Activated CD4-positive, alpha-beta T cell treated with anti-CD3 and anti-CD28 coated beads, Interleukin-2, amount 10 ng/mL, durations not matched to agents 24 days and 14 days (primary cell): ENCODE results near the gene PXK. TPM values are rescaled to one million over a fixed set of nuclear protein-coding genes. Genes with fewer than 3 reads are reported as not detected.

ENCODE experiments used
- DNase-seq: peaks from one replicate; pipeline ENCODE4 v3.0.0; 2022
- H3K27ac Mint-ChIP-seq: one replicate; pipeline ENCODE4 v1.8.0; 2022; ENCODE audit warnings: mild to moderate bottlenecking, mixed read lengths
- H3K27me3 Mint-ChIP-seq: one replicate; pipeline ENCODE4 v1.8.0; 2022; ENCODE audit warnings: mixed read lengths
- H3K36me3 Mint-ChIP-seq: one replicate; pipeline ENCODE4 v1.8.0; 2022; ENCODE audit warnings: low read depth, mild to moderate bottlenecking, mixed read lengths
- H3K4me1 Mint-ChIP-seq: one replicate; pipeline ENCODE4 v1.8.0; 2021; ENCODE audit warnings: mixed read lengths
- H3K4me3 Mint-ChIP-seq: one replicate; pipeline ENCODE4 v1.8.0; 2022; ENCODE audit warnings: mild to moderate bottlenecking, moderate library complexity, mixed read lengths
- H3K9me3 Mint-ChIP-seq: one replicate; pipeline ENCODE4 v1.8.0; 2021; ENCODE audit warnings: mixed read lengths
- intact Hi-C: fragments of 100-400 bp; cut with micrococcal nuclease; formaldehyde crosslinking; loops from one replicate; pipeline ENCODE4 v1.15.1; 2023
- total RNA-seq: library from RNA; stranded (reverse); gene quantifications from 2 replicates; pipeline ENCODE4 v1.2.3, GENCODE V29; 2022

PXK gene
- total RNA-seq, 1 donor from 2014 or later = 45.7 TPM

GRCh38 chr3:58414538-58415197 lies 82.0 kb downstream of the PXK start:
- Mint-ChIP-seq H3K4me1 (peaks cover 5% of the 10 kb centered on the region), H3K27ac (no peak overlapping the region), H3K36me3 (peaks cover 23% of the 10 kb centered on the region), H3K9me3 (no peaks in the 10 kb centered on the region), H3K4me3 (no peak overlapping the region), H3K27me3 (no peaks in the 10 kb centered on the region)
- peak; percentile 89 for DNase-seq
- intact Hi-C loops = loop anchor here (1.0 to 5.0 kb wide), 5 partner anchors 82 to 227 kb away; partner anchors contain the start of gene PXK

GRCh38 chr3:58416191-58416590 lies 83.5 kb downstream of the PXK start:
- Mint-ChIP-seq H3K36me3 (peaks cover 14% of the 10 kb centered on the region), H3K4me1 (peaks cover 7% of the 10 kb centered on the region), H3K4me3 (no peak overlapping the region), H3K27me3 (no peaks in the 10 kb centered on the region), H3K27ac (no peak overlapping the region), H3K9me3 (no peaks in the 10 kb centered on the region)
- DNase-seq = no peak
- intact Hi-C loops = no loop called here

GRCh38 chr3:58417075-58417474 lies 84.4 kb downstream of the PXK start:
- intact Hi-C loops = no loop called here
- H3K36me3 Mint-ChIP-seq = peaks cover 18% of the 10 kb centered on the region

GRCh38 chr3:58418227-58418626 lies 85.5 kb downstream of the PXK start:
- Mint-ChIP-seq H3K36me3 (peaks cover 21% of the 10 kb centered on the region), H3K4me1 (peaks cover 7% of the 10 kb centered on the region), H3K9me3 (no peaks in the 10 kb centered on the region), H3K27me3 (no peaks in the 10 kb centered on the region), H3K27ac (no peak overlapping the region), H3K4me3 (no peak overlapping the region)
- DNase-seq = no peak
- intact Hi-C loops = no loop called here

More at GRCh38 chr3:58417075-58417474, 84.4 kb downstream of the PXK start:
- no peaks in the 10 kb centered on the region for H3K9me3 Mint-ChIP-seq
- no peaks in the 10 kb centered on the region for H3K27me3 Mint-ChIP-seq
- H3K4me3 Mint-ChIP-seq = no peak overlapping the region
- H3K4me1 Mint-ChIP-seq = peaks cover 7% of the 10 kb centered on the region
- H3K27ac Mint-ChIP-seq = no peak overlapping the region
- no peak for DNase-seq

GRCh38 chr3:58419780-58420507 lies 87.3 kb downstream of the PXK start:
- H3K27ac Mint-ChIP-seq = peak overlapping the region; percentile 11
- DNase-seq = no peak
- no peaks in the 10 kb centered on the region for H3K27me3 Mint-ChIP-seq
- intact Hi-C loops = no loop called here
- H3K4me1 Mint-ChIP-seq = peaks cover 3% of the 10 kb centered on the region
- no peaks in the 10 kb centered on the region for H3K9me3 Mint-ChIP-seq
- H3K4me3 Mint-ChIP-seq = no peak overlapping the region
- peaks cover 32% of the 10 kb centered on the region for H3K36me3 Mint-ChIP-seq

GRCh38 chr3:58421004-58421403 lies 88.3 kb downstream of the PXK start:
- no peaks in the 10 kb centered on the region for H3K9me3 Mint-ChIP-seq
- H3K27me3 Mint-ChIP-seq = no peaks in the 10 kb centered on the region
- intact Hi-C loops = no loop called here
- H3K4me3 Mint-ChIP-seq = no peak overlapping the region
- H3K36me3 Mint-ChIP-seq = peaks cover 36% of the 10 kb centered on the region
- peaks cover 3% of the 10 kb centered on the region for H3K4me1 Mint-ChIP-seq
- H3K27ac Mint-ChIP-seq = no peak overlapping the region
- DNase-seq = no peak

- H3K27me3 Mint-ChIP-seq = no peaks in the 10 kb centered on the region
- H3K27ac Mint-ChIP-seq = peak overlapping the region; percentile 57
- no peaks in the 10 kb centered on the region for H3K9me3 Mint-ChIP-seq
- peaks cover 3% of the 10 kb centered on the region for H3K4me1 Mint-ChIP-seq
- DNase-seq = no peak
- H3K36me3 Mint-ChIP-seq = peaks cover 48% of the 10 kb centered on the region
- intact Hi-C loops = no loop called here
- no peak overlapping the region for H3K4me3 Mint-ChIP-seq
Measured at GRCh38 chr3:58422756-58423325, 90.1 kb downstream of the PXK start.

GRCh38 chr3:58424613-58425012 lies 91.9 kb downstream of the PXK start:
- DNase-seq = no peak
- intact Hi-C loops = no loop called here
- H3K36me3 Mint-ChIP-seq = peaks cover 62% of the 10 kb centered on the region
- no peak overlapping the region for H3K4me3 Mint-ChIP-seq
- no peaks in the 10 kb centered on the region for H3K27me3 Mint-ChIP-seq
- H3K4me1 Mint-ChIP-seq = peaks cover 2% of the 10 kb centered on the region
- no peaks in the 10 kb centered on the region for H3K9me3 Mint-ChIP-seq
- H3K27ac Mint-ChIP-seq = no peak overlapping the region

- H3K4me1 Mint-ChIP-seq = no peaks in the 10 kb centered on the region
- no peaks in the 10 kb centered on the region for H3K9me3 Mint-ChIP-seq
- H3K27me3 Mint-ChIP-seq = no peaks in the 10 kb centered on the region
- DNase-seq = no peak
- no peak overlapping the region for H3K4me3 Mint-ChIP-seq
- peak overlapping the region; percentile 29 for H3K27ac Mint-ChIP-seq
- intact Hi-C loops = no loop called here
- peaks cover 68% of the 10 kb centered on the region for H3K36me3 Mint-ChIP-seq
Measured at GRCh38 chr3:58425782-58426181, 93.1 kb downstream of the PXK start.

GRCh38 chr3:58427661-58428361 lies 95.1 kb downstream of the PXK start:
- Mint-ChIP-seq H3K27ac (no peak overlapping the region), H3K9me3 (no peaks in the 10 kb centered on the region), H3K4me3 (no peak overlapping the region), H3K27me3 (no peaks in the 10 kb centered on the region), H3K36me3 (peaks cover 67% of the 10 kb centered on the region), H3K4me1 (peaks cover 6% of the 10 kb centered on the region)
- intact Hi-C loops = no loop called here
- DNase-seq = no peak

GRCh38 chr3:58429657-58430056 lies 97.0 kb downstream of the PXK start:
- no peak for DNase-seq
- no peak overlapping the region for H3K27ac Mint-ChIP-seq
- intact Hi-C loops = loop anchor here (5.0 kb wide), 1 partner anchor 107 kb away; no protein-coding TSS in a partner anchor
- peaks cover 55% of the 10 kb centered on the region for H3K36me3 Mint-ChIP-seq
- H3K4me3 Mint-ChIP-seq = no peak overlapping the region
- H3K27me3 Mint-ChIP-seq = no peaks in the 10 kb centered on the region
- H3K4me1 Mint-ChIP-seq = peaks cover 18% of the 10 kb centered on the region
- H3K9me3 Mint-ChIP-seq = no peaks in the 10 kb centered on the region

- Mint-ChIP-seq H3K27me3 (peaks cover 9% of the 10 kb centered on the region), H3K4me1 (peaks cover 18% of the 10 kb centered on the region), H3K27ac (peak overlapping the region; percentile 93), H3K4me3 (peak overlapping the region; percentile 92), H3K36me3 (peaks cover 31% of the 10 kb centered on the region), H3K9me3 (no peaks in the 10 kb centered on the region)
- intact Hi-C loops = loop anchor here (1.0 to 5.0 kb wide), 6 partner anchors 30 to 127 kb away; partner anchors contain the start of genes HTD2 and RPP14
- DNase-seq = no peak
Measured at GRCh38 chr3:58432905-58433304, 100.2 kb downstream of the PXK start.

GRCh38 chr3:58433400-58434167 lies 100.9 kb downstream of the PXK start, which contains the start of gene PDHB:
Gene PDHB (minus strand): TSS chr3:58433832. CDS start chr3:58433809, 23 bp downstream.
- Mint-ChIP-seq H3K27me3 (peaks cover 11% of the 10 kb centered on the region), H3K9me3 (no peaks in the 10 kb centered on the region), H3K4me1 (peaks cover 18% of the 10 kb centered on the region), H3K4me3 (peak within 1 kb of the TSS; percentile 92), H3K27ac (peak within 1 kb of the TSS; percentile 93), H3K36me3 (peaks cover 24% of the 10 kb centered on the region)
- peak; percentile 97 for DNase-seq
- intact Hi-C loops = loop anchor here (1.0 to 5.0 kb wide), 6 partner anchors 30 to 127 kb away; partner anchors contain the start of genes HTD2 and RPP14
